Transverse colon (tissue), 3 donors: Measurements from ENCODE around the gene NRIP3.
"Not testable (repeated sequence)": the region's sequence is repeated elsewhere in the genome, so short reads cannot be mapped to it uniquely, and the experiment has no call there.

ENCODE experiments used
- CTCF ChIP-seq, 5 experiments: fragments of 200-600 bp in 3 of 5; fragments of 450-650 bp in 2 of 5; sonication (generic) in 3 of 5; IDR thresholded peaks; 1 replicate in 2 of 5; 2 replicates in 3 of 5; pipeline ENCODE4 v1.5.1; 2016 to 2017; ENCODE audit warnings: antibody characterized with exemption in 5 of 5, inconsistent platforms in 3 of 5, mild to moderate bottlenecking in 2 of 5, moderate library complexity in 1 of 5
- POLR2A ChIP-seq: fragments of 450-650 bp; IDR thresholded peaks from one replicate; pipeline ENCODE4 v1.6.1; 2016; ENCODE audit warnings: antibody characterized with exemption, mild to moderate bottlenecking, moderate library complexity

GRCh38 chr11:9009538-9009937 lies 5.7 kb upstream of the NRIP3 start:
- not testable (repeated sequence) for TF ChIP-seq POLR2A; CTCF (IDR thresholded peaks at IDR 0.05)
